Measurements from ENCODE around the gene U2SURP.
"Not testable (repeated sequence)": the region's sequence is repeated elsewhere in the genome, so short reads cannot be mapped to it uniquely, and the experiment has no call there.

Gene U2SURP

GRCh38 chr3:142987080-142987700 lies 14.2 kb upstream of the U2SURP start:
- peak; percentile 69 for DNase-seq (ENCODE audit: low read depth)
- no peak overlapping the region for H3K4me3 ChIP-seq (replicated peaks; ENCODE audit: low read depth, low read length)
- peak; percentile 60 for TF ChIP-seq CTCF (IDR thresholded peaks at IDR 0.05; ENCODE audit: low read length, missing control alignments)

- TF ChIP-seq CTCF (IDR thresholded peaks at IDR 0.05; ENCODE audit: low read length, missing control alignments): no peak
- peak; percentile 76 for DNase-seq (ENCODE audit: low read depth)
- H3K4me3 ChIP-seq (replicated peaks; ENCODE audit: low read depth, low read length): no peak overlapping the region
Measured at GRCh38 chr3:142987707-142988106, 13.7 kb upstream of the U2SURP start.

- not testable (repeated sequence) for H3K4me3 ChIP-seq (replicated peaks; ENCODE audit: low read depth, low read length); DNase-seq (ENCODE audit: low read depth)
Measured at GRCh38 chr3:142988221-142988620, 13.1 kb upstream of the U2SURP start.

GRCh38 chr3:142988826-142989225 lies 12.5 kb upstream of the U2SURP start:
- not testable (repeated sequence) for H3K4me3 ChIP-seq (replicated peaks; ENCODE audit: low read depth, low read length); DNase-seq (ENCODE audit: low read depth)

- no peak for DNase-seq (ENCODE audit: low read depth)
- H3K4me3 ChIP-seq (replicated peaks; ENCODE audit: low read depth, low read length): no peak overlapping the region
- TF ChIP-seq CTCF (IDR thresholded peaks at IDR 0.05; ENCODE audit: low read length, missing control alignments): no peak
Measured at GRCh38 chr3:142990721-142991120, 10.6 kb upstream of the U2SURP start.

GRCh38 chr3:142992323-142992722 lies 9.0 kb upstream of the U2SURP start:
- no peak for DNase-seq (ENCODE audit: low read depth)
- no peak for TF ChIP-seq CTCF (IDR thresholded peaks at IDR 0.05; ENCODE audit: low read length, missing control alignments)
- H3K4me3 ChIP-seq (replicated peaks; ENCODE audit: low read depth, low read length): no peak overlapping the region

- peak; percentile 62 for TF ChIP-seq CTCF (IDR thresholded peaks at IDR 0.05; ENCODE audit: low read length, missing control alignments)
Measured at GRCh38 chr3:142993958-142994442, 7.4 kb upstream of the U2SURP start.

GRCh38 chr3:142997330-142997729 lies 4.0 kb upstream of the U2SURP start:
- no peak for DNase-seq (ENCODE audit: low read depth)
- H3K4me3 ChIP-seq (replicated peaks; ENCODE audit: low read depth, low read length): no peak overlapping the region
- no peak for TF ChIP-seq CTCF (IDR thresholded peaks at IDR 0.05; ENCODE audit: low read length, missing control alignments)

More at GRCh38 chr3:142993958-142994442, 7.4 kb upstream of the U2SURP start:
- peak; percentile 88 for DNase-seq (ENCODE audit: low read depth)
- H3K4me3 ChIP-seq (replicated peaks; ENCODE audit: low read depth, low read length): no peak overlapping the region
